GM23248 (cell line): ENCODE data around the gene SGO1.
"Not testable (repeated sequence)": the region's sequence is repeated elsewhere in the genome, so short reads cannot be mapped to it uniquely, and the experiment has no call there.

Source experiments
- EZH2 ChIP-seq: fragments of 200-600 bp; sonication (generic); IDR thresholded peaks from 2 replicates; pipeline ENCODE4 v1.6.1; 2018; ENCODE audit warnings: antibody characterized with exemption, mild to moderate bottlenecking; ENCODE audit not compliant: insufficient read depth, poor library complexity, severe bottlenecking
- EZH2phosphoT487 ChIP-seq: fragments of 200-600 bp; sonication (generic); IDR thresholded peaks from 2 replicates; pipeline ENCODE4 v1.6.1; 2018; ENCODE audit warnings: antibody characterized with exemption, moderate library complexity, mild to moderate bottlenecking, low read depth; ENCODE audit not compliant: insufficient read depth

GRCh38 chr3:20207945-20208344, 21.9 kb upstream of the SGO1 start:
- not testable (repeated sequence) for TF ChIP-seq EZH2, EZH2phosphoT487
